GM19463 (cell line): Measurements from ENCODE around the gene CA4.
"Not testable (repeated sequence)": the region's sequence is repeated elsewhere in the genome, so short reads cannot be mapped to it uniquely, and the experiment has no call there.

Experiments used
- ATAC-seq: cut with Tn5 transposase; IDR thresholded peaks from one replicate; pipeline ENCODE4 v1.9.1; 2021; ENCODE audit warnings: mild to moderate bottlenecking, moderate library complexity; ENCODE audit not compliant: unreplicated experiment

Gene CA4

DNA sequence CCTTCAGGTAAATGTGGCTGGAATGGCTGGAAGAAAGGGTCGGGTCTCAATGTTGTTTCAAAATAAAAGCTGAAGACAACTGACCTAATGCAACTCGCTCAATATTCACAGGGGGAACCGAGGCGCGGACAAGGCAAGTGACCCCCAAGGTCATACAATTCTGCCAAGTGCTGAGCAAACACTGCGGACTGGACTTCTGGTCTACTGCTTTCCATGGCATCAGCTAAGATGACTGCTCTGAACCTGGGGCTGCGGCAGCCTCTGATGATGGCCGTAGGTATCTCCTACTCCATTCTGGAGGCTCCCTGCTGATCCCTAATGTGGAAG is 21.9 kb downstream of the CA4 start:
- no peak for ATAC-seq

GRCh38 chr17:60173304-60173819 is 23.6 kb downstream of the CA4 start:
- ATAC-seq = no peak

- no peak for ATAC-seq
These were observed 24.3 kb downstream of the CA4 start for GRCh38 chr17:60174035-60174434.

GRCh38 chr17:60174767-60175166 is 25.0 kb downstream of the CA4 start:
- ATAC-seq = not testable (repeated sequence)

DNA sequence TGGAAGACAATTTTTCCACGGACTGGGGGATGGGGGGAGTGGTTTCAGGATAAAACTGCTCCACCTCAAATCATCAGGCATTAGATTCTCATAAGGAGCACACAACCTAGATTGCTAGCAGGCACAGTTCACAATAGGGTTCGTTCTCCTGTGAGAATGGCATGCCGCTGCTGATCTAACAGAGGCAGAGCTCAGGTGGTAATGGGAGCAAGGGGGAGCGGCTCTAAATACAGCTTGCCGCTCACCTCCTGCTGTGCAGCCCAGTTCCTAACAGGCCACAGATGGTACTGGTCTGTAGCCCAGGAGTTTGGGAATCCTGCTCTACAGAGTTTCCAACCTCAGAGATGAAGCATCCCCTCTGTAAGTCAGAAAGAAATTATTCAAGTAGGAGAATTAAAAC is 27.0 kb downstream of the CA4 start:
- not testable (repeated sequence) for ATAC-seq

GRCh38 chr17:60178180-60178579 is 28.4 kb downstream of the CA4 start:
- ATAC-seq = not testable (repeated sequence)

- not testable (repeated sequence) for ATAC-seq
These were observed 30.6 kb downstream of the CA4 start for GRCh38 chr17:60180380-60180779.

DNA sequence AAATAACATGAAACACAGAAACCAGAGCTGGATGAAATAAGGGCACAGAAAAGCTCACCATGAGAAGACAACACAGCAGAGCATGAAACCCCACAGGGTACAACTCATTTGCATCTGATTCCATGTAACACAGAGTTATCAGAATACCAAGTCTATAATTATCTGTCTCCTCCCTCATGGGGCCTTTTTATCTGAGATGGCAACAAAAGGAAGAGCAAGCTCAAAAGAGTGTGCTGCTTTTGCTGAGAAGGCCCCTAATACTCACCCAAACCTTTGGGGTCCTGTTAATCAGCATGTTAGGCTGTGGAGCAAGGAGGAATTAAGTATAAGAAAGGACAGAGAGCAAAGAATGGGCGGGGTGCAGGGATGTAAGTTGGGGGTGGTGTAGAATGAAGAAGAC is 36.6 kb downstream of the CA4 start:
- ATAC-seq = not testable (repeated sequence)

GRCh38 chr17:60186846-60187745 is 37.3 kb downstream of the CA4 start:
- ATAC-seq = not testable (repeated sequence)

GRCh38 chr17:60188759-60189158 is 39.0 kb downstream of the CA4 start:
- no peak for ATAC-seq

DNA sequence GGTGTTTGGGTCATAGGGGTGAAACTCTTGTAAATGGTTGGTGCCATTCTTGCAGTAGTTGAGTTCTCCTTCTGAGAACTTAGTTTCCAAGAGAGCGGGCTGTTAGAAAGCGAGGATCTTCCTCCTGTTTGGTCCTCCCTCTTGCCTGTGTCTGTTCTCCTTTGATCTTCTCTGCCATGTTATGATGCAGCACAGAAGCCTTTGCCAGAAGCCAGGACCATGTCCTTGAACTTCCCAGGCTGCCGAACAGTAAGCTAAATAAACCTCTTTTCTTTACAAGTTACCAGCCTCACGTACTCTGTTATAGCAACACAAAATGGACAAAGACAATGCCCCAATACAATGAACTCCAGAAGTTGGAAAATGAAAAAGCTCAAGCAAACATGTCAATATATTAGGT is 40.3 kb downstream of the CA4 start:
- ATAC-seq = not testable (repeated sequence)

DNA sequence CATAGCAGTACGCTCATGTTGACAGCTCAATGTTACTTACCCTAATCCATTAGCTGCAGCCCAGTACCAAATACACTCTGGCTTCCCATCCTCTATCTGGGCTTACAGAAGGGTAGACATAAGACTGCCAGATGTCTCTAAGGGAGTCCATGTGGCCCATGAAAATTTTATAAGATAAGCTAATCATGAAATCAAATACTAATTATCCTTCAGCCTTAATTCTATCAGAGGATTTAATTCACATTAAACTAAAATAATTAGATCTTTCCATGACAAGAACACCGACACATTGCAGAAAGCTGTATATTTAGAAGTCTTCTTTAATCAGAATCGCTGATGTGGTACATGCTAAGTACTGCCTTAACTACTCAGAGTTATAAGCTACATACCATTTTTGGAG is 43.3 kb downstream of the CA4 start:
- not testable (repeated sequence) for ATAC-seq

DNA sequence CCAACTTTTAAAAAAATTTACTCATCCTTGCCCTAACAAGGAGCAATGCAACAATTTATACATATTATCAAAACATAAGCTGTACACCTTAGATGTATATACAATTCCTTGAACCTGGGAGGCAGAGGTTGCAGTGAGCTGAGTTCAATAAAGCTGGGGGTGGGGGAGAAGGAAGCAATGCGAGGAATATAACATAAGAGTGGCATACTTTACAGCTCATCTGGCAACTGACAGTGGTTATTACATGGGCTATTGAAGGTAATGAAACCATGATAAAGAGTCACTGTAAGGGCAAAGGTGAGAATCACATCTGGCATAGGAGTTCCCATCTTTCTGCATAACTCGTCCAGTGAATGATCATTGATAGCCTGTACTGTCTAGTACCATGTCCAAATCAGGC is 43.7 kb downstream of the CA4 start:
- ATAC-seq = no peak

DNA sequence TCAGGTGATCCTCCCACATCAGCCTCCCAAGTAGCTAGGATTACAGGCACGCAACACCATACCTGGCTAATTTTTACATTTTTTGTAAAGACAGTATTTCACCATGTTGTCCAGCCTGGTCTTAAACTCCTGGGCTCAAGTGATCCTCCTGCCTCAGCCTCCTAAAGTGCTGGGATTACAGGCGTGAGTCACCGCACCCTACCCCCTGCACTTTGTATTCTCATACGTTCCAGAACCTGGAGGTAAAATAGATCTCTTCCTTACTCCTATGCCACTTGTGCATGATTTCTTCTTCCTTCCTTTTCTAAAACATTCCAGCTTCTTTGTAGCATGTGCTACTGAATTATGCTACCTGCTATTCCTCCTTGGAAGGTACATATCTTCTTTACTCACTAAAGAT is 44.4 kb downstream of the CA4 start:
- ATAC-seq = not testable (repeated sequence)

GRCh38 chr17:60198630-60199029 is 48.9 kb downstream of the CA4 start:
- not testable (repeated sequence) for ATAC-seq

DNA sequence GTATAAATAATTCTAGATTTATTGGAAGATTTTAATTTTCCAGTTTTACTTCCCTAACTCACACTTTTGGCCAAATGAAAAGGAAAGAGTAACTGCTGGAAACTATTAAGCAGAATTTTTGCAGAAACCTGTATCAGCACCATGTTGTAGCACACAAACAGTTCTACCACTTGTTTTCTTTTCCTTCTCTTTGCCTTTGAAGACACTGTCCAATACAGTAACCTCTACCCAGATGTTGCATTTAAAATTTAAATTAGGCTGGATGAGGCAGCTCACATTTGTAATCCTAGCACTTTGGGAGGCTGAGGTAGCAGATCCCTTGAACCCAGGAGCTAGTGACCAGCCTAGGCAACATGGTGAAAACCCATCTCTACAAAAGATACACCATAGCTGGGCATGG is 56.0 kb downstream of the CA4 start:
- not testable (repeated sequence) for ATAC-seq

DNA sequence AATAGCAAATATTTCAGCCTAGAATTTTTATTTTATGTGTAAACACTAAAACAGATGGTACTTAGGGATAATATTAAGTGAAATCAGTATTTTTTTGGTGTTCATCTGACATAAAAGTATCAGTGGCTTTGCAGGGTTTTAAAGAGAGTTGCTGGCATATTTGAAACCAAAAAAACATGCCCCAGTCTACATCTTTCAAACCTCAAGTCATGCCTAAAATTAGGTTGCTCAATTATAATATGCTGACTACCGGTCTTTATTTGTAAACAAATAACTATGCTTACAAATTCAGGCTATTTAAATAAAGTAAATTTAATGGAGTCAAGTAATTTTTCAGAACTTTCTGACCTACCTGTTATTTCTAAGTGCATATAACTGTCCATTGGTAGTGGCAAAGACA is 58.5 kb downstream of the CA4 start:
- not testable (repeated sequence) for ATAC-seq
